HepG2 (cell line): ENCODE data around the gene CTSA.
A peak's percentile ranks its signal among the peaks of the same experiment; 100 is the strongest.

Experiments
- ADNP ChIP-seq: sonication (generic); formaldehyde crosslinking; IDR thresholded peaks from 2 replicates; pipeline ENCODE4 v1.4.0; 2020; ENCODE audit warnings: missing genetic modification reagents
- GABPA ChIP-seq, 2 experiments: IDR thresholded peaks; 2 replicates each; pipeline ENCODE4 v1.6.1; 2011 to 2016; ENCODE audit warnings: low read depth in 2 of 2, low read length in 1 of 2, missing biosample characterization in 1 of 2, missing genetic modification characterization in 1 of 2
- IKZF4 ChIP-seq: sonication (generic); formaldehyde crosslinking; IDR thresholded peaks from 2 replicates; pipeline ENCODE4 v1.5.1; 2020; ENCODE audit warnings: borderline replicate concordance, mild to moderate bottlenecking, low read depth, missing genetic modification reagents; ENCODE audit errors: not compliant biosample characterization
- MTF1 ChIP-seq: sonication (generic); formaldehyde crosslinking; IDR thresholded peaks from 2 replicates; pipeline ENCODE4 v1.5.0; 2020; ENCODE audit warnings: missing genetic modification reagents
- SCMH1 ChIP-seq: sonication (generic); formaldehyde crosslinking; IDR thresholded peaks from 2 replicates; pipeline ENCODE4 v1.9.0; 2021; ENCODE audit warnings: missing genetic modification reagents, mild to moderate bottlenecking, borderline replicate concordance

- TF ChIP-seq ADNP (CRISPR knock-in tag), result no peak
- peak; percentile 16 for TF ChIP-seq IKZF4 (CRISPR knock-in tag)
- TF ChIP-seq GABPA (IDR thresholded peaks at IDR 0.05; ENCODE audit: low read depth, low read length), result peak; percentile 96
- peak; percentile 99 for TF ChIP-seq GABPA (CRISPR knock-in tag; IDR thresholded peaks at IDR 0.05; ENCODE audit: low read depth)
- TF ChIP-seq SCMH1 (CRISPR knock-in tag), result no peak
- TF ChIP-seq MTF1 (CRISPR knock-in tag), result no peak
These were observed 33.8 kb upstream of the CTSA start, which contains the start of the genes ACOT8 and ZSWIM3 for GRCh38 chr20:45857114-45857881.
